C4-2B (cell line): Measurements from ENCODE around the gene ARHGAP15.

Experiments used
- ZFX ChIP-seq: fragments of 450-650 bp; IDR thresholded peaks from 2 replicates; pipeline ENCODE4 v1.6.1; 2017
- TF ChIP-seq, protein P1 (sequence below): fragments of 450-650 bp; conservative IDR thresholded peaks from 2 replicates; pipeline ENCODE4 v1.5.1; 2017; ENCODE audit warnings: mild to moderate bottlenecking

DNA sequence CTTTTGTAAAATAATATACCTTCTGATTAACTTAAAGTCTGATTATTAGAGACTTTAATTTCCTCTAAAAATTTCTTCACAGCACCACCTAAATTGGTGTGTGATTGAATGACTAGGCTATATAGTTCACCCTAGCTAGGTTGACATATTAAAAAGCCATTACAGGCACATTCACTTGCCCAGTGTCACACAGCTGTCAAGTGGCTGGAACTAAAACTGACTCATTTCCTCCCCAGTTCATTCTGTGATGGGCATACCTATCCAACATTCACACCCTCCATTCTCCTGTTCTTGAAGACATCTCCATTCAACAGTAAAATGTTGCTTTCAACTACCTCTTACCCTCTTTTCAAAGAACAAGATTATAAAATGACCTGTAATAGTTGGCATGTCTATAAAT lies 334.5 kb downstream of the ARHGAP15 start:
- TF ChIP-seq, protein P1, sequence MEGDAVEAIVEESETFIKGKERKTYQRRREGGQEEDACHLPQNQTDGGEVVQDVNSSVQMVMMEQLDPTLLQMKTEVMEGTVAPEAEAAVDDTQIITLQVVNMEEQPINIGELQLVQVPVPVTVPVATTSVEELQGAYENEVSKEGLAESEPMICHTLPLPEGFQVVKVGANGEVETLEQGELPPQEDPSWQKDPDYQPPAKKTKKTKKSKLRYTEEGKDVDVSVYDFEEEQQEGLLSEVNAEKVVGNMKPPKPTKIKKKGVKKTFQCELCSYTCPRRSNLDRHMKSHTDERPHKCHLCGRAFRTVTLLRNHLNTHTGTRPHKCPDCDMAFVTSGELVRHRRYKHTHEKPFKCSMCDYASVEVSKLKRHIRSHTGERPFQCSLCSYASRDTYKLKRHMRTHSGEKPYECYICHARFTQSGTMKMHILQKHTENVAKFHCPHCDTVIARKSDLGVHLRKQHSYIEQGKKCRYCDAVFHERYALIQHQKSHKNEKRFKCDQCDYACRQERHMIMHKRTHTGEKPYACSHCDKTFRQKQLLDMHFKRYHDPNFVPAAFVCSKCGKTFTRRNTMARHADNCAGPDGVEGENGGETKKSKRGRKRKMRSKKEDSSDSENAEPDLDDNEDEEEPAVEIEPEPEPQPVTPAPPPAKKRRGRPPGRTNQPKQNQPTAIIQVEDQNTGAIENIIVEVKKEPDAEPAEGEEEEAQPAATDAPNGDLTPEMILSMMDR: no peak
- TF ChIP-seq ZFX: no peak
